Activated CD4-positive, alpha-beta T cell treated with anti-CD3 and anti-CD28 coated beads for 1 hour (primary cell): ENCODE results near the gene CCNF.
A peak's percentile ranks its signal among the peaks of the same experiment; 100 is the strongest.

Experiments used
- DNase-seq: peaks from one replicate; pipeline ENCODE4 v3.0.0-alpha.2; 2020

The CCNF gene

GRCh38 chr16:2487903-2488531 lies 58.8 kb downstream of the CCNF start:
- no peak for DNase-seq

GRCh38 chr16:2489581-2489980 lies 60.3 kb downstream of the CCNF start:
- DNase-seq: no peak

GRCh38 chr16:2490190-2491105 lies 61.2 kb downstream of the CCNF start:
- DNase-seq: no peak

GRCh38 chr16:2492292-2492691 lies 63.0 kb downstream of the CCNF start:
- DNase-seq: no peak

GRCh38 chr16:2493605-2494004 lies 64.4 kb downstream of the CCNF start:
- no peak for DNase-seq

GRCh38 chr16:2494616-2495015 lies 65.4 kb downstream of the CCNF start:
- DNase-seq: no peak

GRCh38 chr16:2495041-2495440 lies 65.8 kb downstream of the CCNF start:
- no peak for DNase-seq

GRCh38 chr16:2496223-2497115 lies 67.2 kb downstream of the CCNF start:
- no peak for DNase-seq

- DNase-seq: no peak
These were observed 67.9 kb downstream of the CCNF start for GRCh38 chr16:2497116-2497630.

GRCh38 chr16:2497695-2498484 lies 68.6 kb downstream of the CCNF start:
- no peak for DNase-seq

GRCh38 chr16:2498531-2499253 lies 69.4 kb downstream of the CCNF start:
- DNase-seq: no peak

GRCh38 chr16:2499454-2499853 lies 70.2 kb downstream of the CCNF start:
- no peak for DNase-seq

GRCh38 chr16:2499890-2500429 lies 70.7 kb downstream of the CCNF start:
- DNase-seq: no peak

GRCh38 chr16:2500430-2500917 lies 71.2 kb downstream of the CCNF start:
- DNase-seq: no peak

- DNase-seq: peak; percentile 69
These were observed 71.9 kb downstream of the CCNF start for GRCh38 chr16:2500918-2501750.

- DNase-seq: no peak
These were observed 73.0 kb downstream of the CCNF start for GRCh38 chr16:2501946-2502895.

GRCh38 chr16:2505695-2506094 lies 76.4 kb downstream of the CCNF start:
- DNase-seq: no peak

- no peak for DNase-seq
These were observed 77.9 kb downstream of the CCNF start for GRCh38 chr16:2507052-2507659.
